HEK293T (cell line): ENCODE data around the gene TBL2.
"Not testable (repeated sequence)": the region's sequence is repeated elsewhere in the genome, so short reads cannot be mapped to it uniquely, and the experiment has no call there.

Experiments
- BHLHE40 ChIP-seq: fragments of 450-650 bp; IDR thresholded peaks from 2 replicates; pipeline ENCODE4 v1.6.1; 2016; ENCODE audit warnings: mild to moderate bottlenecking, moderate library complexity, borderline replicate concordance
- FOXA1 ChIP-seq: fragments of 450-650 bp; IDR thresholded peaks from 2 replicates; pipeline ENCODE4 v1.6.1; 2016; ENCODE audit warnings: mild to moderate bottlenecking
- L3MBTL2 ChIP-seq: fragments of 450-650 bp; conservative IDR thresholded peaks from 2 replicates; pipeline ENCODE4 v1.6.1; 2016; ENCODE audit warnings: mild to moderate bottlenecking
- LEF1 ChIP-seq: fragments of 450-650 bp; IDR thresholded peaks from 2 replicates; pipeline ENCODE4 v1.6.1; 2017; ENCODE audit warnings: mild to moderate bottlenecking, borderline replicate concordance
- SP1 ChIP-seq: fragments of 450-650 bp; IDR thresholded peaks from 2 replicates; pipeline ENCODE4 v1.6.1; 2017
- SUZ12 ChIP-seq: fragments of 450-650 bp; IDR thresholded peaks from 2 replicates; pipeline ENCODE4 v1.6.1; 2016; ENCODE audit warnings: mild to moderate bottlenecking

DNA sequence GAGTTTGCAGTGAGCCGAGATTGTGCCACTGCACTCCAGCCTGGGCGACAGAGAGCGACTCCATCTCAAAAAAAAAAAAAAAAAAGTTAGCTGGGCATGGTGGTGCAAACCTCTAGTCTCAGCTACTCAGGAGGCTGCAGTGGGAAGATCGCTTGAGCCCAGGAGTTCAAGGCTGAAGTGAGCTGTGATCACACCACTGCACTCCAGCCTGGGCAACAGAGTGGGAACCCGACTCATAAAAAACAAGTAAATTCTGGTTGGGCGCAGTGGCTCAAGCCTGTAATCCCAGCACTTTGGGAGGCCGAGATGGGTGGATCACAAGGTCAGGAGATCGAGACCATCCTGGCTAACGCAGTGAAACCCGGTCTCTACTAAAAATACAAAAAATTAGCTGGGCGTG, 41.0 kb upstream of the TBL2 start:
- not testable (repeated sequence) for TF ChIP-seq SUZ12, FOXA1, SP1, BHLHE40, L3MBTL2, LEF1
